H1 (cell line): ENCODE results near the gene THAP9. TPM values are rescaled to one million over a fixed set of nuclear protein-coding genes. Genes with fewer than 3 reads are reported as not detected.

ENCODE experiments used
- CHD7 ChIP-seq: fragments of 300-600 bp; sonication (generic); IDR thresholded peaks from 2 replicates; pipeline ENCODE4 v1.7.1; 2012; ENCODE audit warnings: low read length, moderate library complexity, mild to moderate bottlenecking, inconsistent platforms; ENCODE audit not compliant: insufficient replicate concordance
- KDM5A ChIP-seq: fragments of 200-600 bp; IDR thresholded peaks from 2 replicates; pipeline ENCODE4 v1.7.1; 2012; ENCODE audit warnings: mild to moderate bottlenecking, low read length, inconsistent platforms, mixed read lengths
- TEAD4 ChIP-seq: IDR thresholded peaks from 2 replicates; pipeline ENCODE4 v1.6.1; 2012; ENCODE audit warnings: low read depth, low read length, inconsistent platforms, mixed read lengths
- polyA plus RNA-seq, 7 experiments: library from polyadenylated mRNA; depleted of rRNA in 3 of 7; stranded (reverse) in 5 of 7; unstranded in 2 of 7; fragments of >200 nt in 5 of 7; fragments of 200-250 nt in 2 of 7; gene quantifications; 1 replicate in 5 of 7; 2 replicates in 1 of 7; 4 replicates in 1 of 7; pipeline versions ENCODE4 v1.2.1 to v1.2.3, GENCODE V29; 2011 to 2013; ENCODE audit warnings: missing spikeins in 2 of 7, mixed read lengths in 2 of 7
- total RNA-seq: library from RNA; stranded (reverse); fragmentation: NEBNext Ultra II Directional; extraction: Animal tissue kit (Norgen Biotek cat#: 25700); gene quantifications from 2 replicates; pipeline ENCODE4 v1.2.1, GENCODE V29; 2021

THAP9 gene
- total and polyA plus RNA-seq, 2 of the 8 experiments (the other 6 are each of a cell fraction or from before 2014, with no cell fraction given): 6.1 to 13.2 TPM

GRCh38 chr4:82968972-82969371, 68.4 kb downstream of the THAP9 start (continued):
- TF ChIP-seq KDM5A (no peak), TEAD4 (no peak), CHD7 (no peak)
- TF ChIP-seq, all 59 proteins: peak for 0
